CD4-positive, alpha-beta T cell treated with Interleukin-2 at 100 ng/mL for 4 hours (primary cell): ENCODE results near the gene DCP1A.
"Not testable (repeated sequence)": the region's sequence is repeated elsewhere in the genome, so short reads cannot be mapped to it uniquely, and the experiment has no call there.

Experiments used
- DNase-seq: peaks from one replicate; pipeline ENCODE4 v3.0.0-alpha.2; 2020; ENCODE audit warnings: low spot score

The DCP1A gene

GRCh38 chr3:53347261-53348064, at the start of gene DCP1A:
Gene DCP1A, minus strand, starts transcription at chr3:53347543. Its CDS starts 26 bp downstream, at chr3:53347517.
- DNase-seq = peak; percentile 96

DNA sequence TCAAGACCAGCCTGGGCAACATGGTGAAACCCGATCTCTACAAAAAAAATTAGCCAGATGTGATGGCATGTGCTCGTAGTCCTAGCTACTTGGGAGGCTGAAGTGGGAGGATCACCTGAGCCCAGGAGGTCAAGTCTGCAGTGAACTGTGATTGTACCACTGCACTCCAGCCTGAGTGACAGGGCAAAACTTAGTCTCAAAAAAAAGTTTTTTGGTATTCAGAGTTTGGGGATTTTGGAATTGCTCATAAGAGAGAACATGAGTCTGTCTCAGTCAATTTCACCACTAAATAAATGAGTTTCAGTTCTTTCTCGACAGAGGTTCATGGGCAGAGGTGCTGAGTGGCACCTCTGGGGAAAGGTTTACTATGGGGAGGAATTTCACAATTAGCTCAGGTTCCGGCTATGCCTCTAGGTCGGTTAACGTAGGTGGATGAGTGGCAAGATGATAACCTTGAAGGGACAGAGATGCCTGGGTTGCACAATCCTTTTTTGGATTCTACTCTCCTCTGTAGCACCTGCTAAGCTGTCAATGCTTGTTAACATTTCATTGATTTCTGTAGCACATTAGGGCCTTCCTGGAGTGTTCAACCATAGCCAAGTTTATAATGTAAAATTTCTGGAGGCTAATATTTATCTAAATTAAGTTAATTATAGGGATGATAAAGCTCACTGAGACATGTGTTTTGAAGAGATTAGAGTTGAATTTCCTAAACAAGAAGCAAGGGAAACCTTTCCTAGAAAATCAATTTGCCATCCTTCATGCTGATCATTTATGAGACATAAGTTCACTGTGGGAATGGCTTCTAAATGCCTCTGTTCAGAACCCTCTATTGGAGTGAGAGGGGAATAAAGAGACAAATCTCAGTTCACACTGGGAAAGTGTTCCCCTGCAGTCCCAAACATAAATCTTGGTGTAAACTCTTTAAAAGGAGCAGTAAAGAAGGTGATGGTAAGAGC, 37.4 kb upstream of the DCP1A start:
- DNase-seq = no peak

DNA sequence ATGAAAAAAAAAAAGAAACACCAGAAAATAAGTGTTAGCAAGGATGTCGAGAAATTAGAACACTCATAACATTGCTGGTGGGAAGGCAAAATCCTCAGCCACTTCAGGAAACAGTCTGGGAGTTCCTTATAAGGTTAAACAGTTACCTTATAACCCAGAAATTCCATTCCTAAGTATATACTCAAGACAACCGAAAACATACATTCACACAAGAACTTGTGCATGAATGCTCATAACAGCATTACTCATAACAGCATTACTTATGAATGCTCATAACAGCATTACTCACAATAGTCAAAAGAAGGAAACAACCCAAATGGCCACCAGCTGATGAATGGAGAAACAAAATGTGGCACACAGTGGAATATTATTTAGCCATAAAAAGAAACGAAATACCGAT, 34.8 kb upstream of the DCP1A start:
- no peak for DNase-seq

GRCh38 chr3:53380306-53380705, 33.0 kb upstream of the DCP1A start:
- DNase-seq = no peak

DNA sequence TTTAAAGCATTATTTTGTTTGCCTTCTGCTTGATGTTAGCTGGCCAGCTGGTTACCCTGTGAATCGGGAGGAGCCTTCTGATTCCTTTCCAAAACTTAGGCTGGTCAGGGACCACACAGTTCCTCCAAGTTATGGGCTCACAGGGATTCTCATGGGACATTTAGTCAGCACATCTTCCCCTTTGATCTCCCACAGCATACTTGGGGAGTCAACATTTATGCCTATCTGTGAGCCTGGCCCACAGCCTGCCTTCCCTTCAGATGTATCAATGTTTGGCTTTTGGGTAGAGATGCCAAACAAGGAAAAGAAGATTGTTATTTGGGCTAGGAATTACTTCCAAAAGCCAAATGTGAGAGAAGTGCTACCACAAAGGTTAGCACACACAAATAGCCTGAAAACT, 32.6 kb upstream of the DCP1A start:
- no peak for DNase-seq

DNA sequence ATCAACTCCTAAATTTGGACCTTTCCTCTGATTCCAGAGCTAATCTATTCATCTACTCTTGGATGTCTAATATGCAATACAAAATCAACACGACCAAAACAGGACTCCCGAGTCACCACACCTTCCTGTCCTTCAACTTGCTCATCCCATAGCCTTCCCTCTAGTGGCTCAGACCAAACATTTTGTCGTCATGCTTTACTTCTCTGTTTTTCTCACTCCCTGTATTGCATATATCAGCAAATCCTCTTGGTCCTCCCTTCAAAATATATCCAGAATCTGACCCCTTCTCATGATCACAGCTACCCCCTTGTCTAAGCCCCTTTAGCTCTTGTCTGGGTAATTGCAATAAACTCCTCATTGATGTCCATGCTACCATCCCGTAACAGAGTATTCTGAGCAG, 30.5 kb upstream of the DCP1A start:
- DNase-seq = no peak

DNA sequence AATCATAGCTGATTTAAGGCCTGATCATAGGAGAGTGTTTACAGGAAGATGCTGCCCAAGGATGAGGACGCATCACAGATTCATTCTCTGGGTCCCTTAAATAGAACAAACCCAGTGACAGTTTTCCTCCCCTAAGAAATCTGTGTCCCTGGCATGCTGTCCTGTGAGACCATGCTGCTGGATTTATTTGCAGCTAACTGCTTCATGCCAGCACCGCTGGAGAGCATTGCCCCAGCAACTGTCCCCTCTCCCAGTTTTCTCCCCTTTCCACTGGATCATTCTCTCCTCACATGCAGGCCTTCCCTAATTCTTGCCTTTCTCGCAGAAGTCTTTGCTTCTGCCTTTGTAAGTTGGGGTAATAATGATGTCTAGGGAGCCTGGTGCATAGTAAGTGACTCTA, 29.3 kb upstream of the DCP1A start:
- DNase-seq = no peak

- DNase-seq = peak; percentile 32
Observed at GRCh38 chr3:53375019-53375418, 27.7 kb upstream of the DCP1A start.

GRCh38 chr3:53370719-53371118, 23.4 kb upstream of the DCP1A start:
- not testable (repeated sequence) for DNase-seq

DNA sequence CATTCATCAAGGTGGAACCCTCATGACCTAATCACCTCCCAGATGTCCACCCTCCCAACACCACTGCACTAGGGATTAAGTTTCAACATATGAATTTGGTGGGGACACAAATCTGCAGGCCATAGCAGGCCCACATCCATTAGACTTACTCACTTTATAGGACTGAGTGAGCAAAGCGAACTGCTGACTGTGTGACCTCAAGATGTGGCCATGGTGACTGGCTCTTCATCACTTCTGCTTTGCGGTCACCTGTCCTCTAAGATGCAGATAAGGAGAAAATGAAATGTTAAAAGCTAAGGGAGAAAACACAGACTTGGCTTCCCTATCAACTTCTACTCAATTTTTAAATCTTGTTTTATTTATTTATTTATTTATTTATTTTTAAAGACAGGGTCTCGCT, 14.5 kb upstream of the DCP1A start:
- DNase-seq = no peak

DNA sequence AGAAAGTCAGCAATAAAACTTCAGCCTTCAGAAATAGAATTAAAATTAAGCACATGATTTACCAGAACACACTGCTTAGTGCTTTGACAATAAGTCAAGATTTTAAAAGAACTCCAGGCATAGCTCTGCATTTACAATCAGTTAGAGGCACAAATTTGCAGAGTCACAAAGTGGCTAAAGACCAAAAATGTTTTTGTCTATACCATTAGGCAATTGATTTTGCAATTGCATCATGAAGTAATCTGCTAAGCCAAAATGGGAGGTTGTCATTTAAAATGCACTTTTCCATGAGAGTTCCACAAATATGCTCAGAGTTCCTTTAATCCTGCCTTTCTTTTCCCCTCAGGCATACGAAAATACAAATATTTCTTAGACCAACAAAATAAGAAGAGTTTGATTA, 10.1 kb upstream of the DCP1A start:
- no peak for DNase-seq

- DNase-seq = no peak
Observed at GRCh38 chr3:53354945-53355498, 7.7 kb upstream of the DCP1A start.

DNA sequence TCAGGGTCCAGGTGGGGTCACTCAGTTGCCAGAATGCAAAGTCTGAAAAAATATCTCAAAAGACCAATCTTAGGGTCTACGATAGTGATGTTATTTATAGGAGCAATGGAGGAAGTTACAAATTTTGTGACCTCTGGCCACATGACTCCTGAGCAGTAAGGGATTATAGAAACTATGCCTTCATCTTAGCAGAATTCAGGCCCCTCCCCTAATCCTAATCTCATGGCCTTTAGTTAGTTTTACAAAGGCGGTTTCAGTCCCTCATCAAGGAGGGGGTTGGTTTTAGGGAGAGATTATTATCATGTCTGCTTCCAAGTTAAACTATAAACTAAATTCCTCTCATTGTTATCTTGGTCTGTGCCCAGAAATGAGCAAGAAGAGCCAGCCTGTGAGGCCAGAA, 5.9 kb upstream of the DCP1A start:
- DNase-seq = no peak

- DNase-seq = peak; percentile 12
Observed at GRCh38 chr3:53350652-53351051, 3.3 kb upstream of the DCP1A start.

DNA sequence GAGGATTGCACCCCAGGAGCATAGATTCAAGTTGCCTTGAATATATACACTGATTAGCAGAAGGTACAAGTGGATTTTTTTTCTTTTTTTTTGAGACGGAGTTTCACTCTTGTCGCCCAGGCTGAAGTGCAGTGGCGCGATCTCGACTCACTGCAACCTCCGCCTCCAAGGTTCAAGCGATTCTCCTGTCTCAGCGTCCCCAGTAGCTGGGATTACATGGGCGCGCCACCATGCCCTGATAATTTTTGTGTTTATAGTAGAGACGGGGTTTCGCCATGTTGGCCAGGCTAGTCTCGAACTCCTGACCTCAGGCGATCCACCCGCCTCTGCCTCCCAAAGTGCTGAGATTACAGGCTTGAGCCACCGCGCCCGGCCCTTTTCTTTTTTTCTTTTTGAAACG, 775 bp upstream of the DCP1A start:
- not testable (repeated sequence) for DNase-seq

- no peak for DNase-seq
Observed at GRCh38 chr3:53346922-53347260, 452 bp downstream of the DCP1A start.

- DNase-seq = no peak
Observed at GRCh38 chr3:53346514-53346913, 829 bp downstream of the DCP1A start.

DNA sequence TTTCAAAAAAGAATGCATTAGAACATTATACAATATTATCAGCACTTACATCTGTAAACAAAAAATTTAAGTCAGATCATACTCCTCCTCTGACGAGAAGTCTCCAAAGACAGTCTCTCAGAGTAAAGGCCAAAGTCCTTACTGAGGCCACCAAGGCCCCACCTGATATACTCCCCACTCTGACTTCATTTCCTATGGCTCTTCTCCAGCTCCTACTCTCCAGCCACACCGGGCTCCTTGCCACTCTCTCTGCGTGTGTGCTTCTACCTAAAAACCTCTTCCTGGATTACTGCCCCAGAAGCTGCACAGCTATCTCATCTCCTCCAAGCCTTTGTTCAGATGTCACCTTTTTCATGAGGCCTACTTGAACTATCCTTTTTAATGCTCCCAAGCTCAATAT, 5.0 kb downstream of the DCP1A start:
- DNase-seq = no peak

GRCh38 chr3:53337167-53337940, 10.0 kb downstream of the DCP1A start:
- DNase-seq = no peak

DNA sequence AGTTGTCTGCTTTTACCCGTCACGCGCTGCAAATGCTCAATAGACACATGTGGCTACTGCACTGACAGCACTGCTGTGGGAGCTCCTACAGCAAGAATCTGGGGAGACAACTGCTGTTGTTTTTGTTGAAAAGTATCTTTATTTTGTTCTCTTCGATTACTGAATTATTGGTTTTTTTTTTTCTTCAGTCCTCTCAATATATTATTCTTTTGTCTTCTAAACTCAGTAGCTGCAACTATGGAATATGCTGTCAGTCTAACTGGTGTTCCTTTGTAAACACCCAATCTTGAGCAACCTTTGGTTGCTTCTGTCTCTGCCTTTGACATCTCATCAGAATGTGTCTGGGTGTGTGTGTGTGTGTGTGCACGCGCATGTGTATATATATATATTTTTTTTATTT, 12.6 kb downstream of the DCP1A start:
- DNase-seq = no peak

GRCh38 chr3:53331871-53332270, 15.5 kb downstream of the DCP1A start:
- DNase-seq = no peak

GRCh38 chr3:53329897-53330296, 17.4 kb downstream of the DCP1A start:
- DNase-seq = no peak
